Activated CD4-positive, alpha-beta T cell treated with anti-CD3 and anti-CD28 coated beads, Interleukin-2, amount 10 ng/mL, durations not matched to agents 7 days and 5 days (primary cell): ENCODE results near the gene POLD3. TPM values are rescaled to one million over a fixed set of nuclear protein-coding genes. Genes with fewer than 3 reads are reported as not detected.

Experiments used
- CTCF ChIA-PET: fragments of 350-600 bp; sonication (Branson Sonifier 250); formaldehyde crosslinking; loops from one replicate; lab custom pipeline; 2021; ENCODE audit warnings: antibody characterized with exemption; lab: Charles Lee
- POLR2A ChIA-PET: fragments of 350-600 bp; sonication (Branson Sonifier 250); formaldehyde crosslinking; loops from one replicate; lab custom pipeline; 2021; ENCODE audit warnings: antibody characterized with exemption; lab: Charles Lee
- DNase-seq: peaks from one replicate; pipeline ENCODE4 v3.0.0-alpha.2; 2020
- H3K27ac Mint-ChIP-seq: one replicate; pipeline ENCODE4 v1.8.0; 2021; ENCODE audit warnings: mild to moderate bottlenecking, moderate library complexity, mixed read lengths
- H3K27me3 Mint-ChIP-seq: one replicate; pipeline ENCODE4 v1.8.0; 2021; ENCODE audit warnings: mixed read lengths
- H3K36me3 Mint-ChIP-seq: one replicate; pipeline ENCODE4 v1.8.0; 2021; ENCODE audit warnings: low read depth, mixed read lengths
- H3K4me1 Mint-ChIP-seq: one replicate; pipeline ENCODE4 v1.8.0; 2021; ENCODE audit warnings: mixed read lengths
- H3K4me3 Mint-ChIP-seq: one replicate; pipeline ENCODE4 v1.8.0; 2021; ENCODE audit warnings: mild to moderate bottlenecking, moderate library complexity, mixed read lengths
- H3K9me3 Mint-ChIP-seq: one replicate; pipeline ENCODE4 v1.8.0; 2021; ENCODE audit warnings: mixed read lengths
- total RNA-seq, 2 experiments: library from RNA; stranded (reverse); gene quantifications; one replicate each; pipeline ENCODE4 v1.2.3, GENCODE V29; 2021

POLD3 gene
- total RNA-seq, 2 experiments from 2014 or later, result 52.6 to 57.0 TPM

DNA sequence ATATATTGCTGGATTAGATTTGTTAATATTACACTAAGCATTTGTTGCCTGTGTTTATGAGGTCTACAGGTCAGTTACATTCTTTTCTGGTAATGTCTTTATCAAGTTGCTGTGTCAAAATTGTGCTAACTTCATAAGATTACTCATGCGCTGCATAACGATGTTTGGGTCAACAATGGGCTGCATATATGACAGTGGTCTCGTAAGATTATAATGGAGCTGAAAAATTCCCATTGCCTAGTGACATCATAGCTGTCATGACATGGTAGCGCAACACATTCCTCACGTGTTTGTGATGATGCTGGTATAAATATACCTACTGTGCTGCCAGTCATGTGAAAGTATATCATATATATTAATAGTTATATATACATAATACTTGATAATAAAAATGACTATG is 34.2 kb downstream of the POLD3 start:
- no peaks in the 10 kb centered on the region for H3K9me3 Mint-ChIP-seq
- H3K4me3 Mint-ChIP-seq, result no peak overlapping the region
- ChIA-PET CTCF (interaction anchor here (0.6 to 0.7 kb wide), 2 partner anchors 10 to 15 kb away, joined by 3 to 4 read pairs; no protein-coding TSS in a partner anchor), POLR2A (no interaction called here)
- no peak overlapping the region for H3K27ac Mint-ChIP-seq
- H3K27me3 Mint-ChIP-seq, result no peaks in the 10 kb centered on the region
- H3K36me3 Mint-ChIP-seq, result peaks cover 52% of the 10 kb centered on the region
- H3K4me1 Mint-ChIP-seq, result no peaks in the 10 kb centered on the region
- no peak for DNase-seq

DNA sequence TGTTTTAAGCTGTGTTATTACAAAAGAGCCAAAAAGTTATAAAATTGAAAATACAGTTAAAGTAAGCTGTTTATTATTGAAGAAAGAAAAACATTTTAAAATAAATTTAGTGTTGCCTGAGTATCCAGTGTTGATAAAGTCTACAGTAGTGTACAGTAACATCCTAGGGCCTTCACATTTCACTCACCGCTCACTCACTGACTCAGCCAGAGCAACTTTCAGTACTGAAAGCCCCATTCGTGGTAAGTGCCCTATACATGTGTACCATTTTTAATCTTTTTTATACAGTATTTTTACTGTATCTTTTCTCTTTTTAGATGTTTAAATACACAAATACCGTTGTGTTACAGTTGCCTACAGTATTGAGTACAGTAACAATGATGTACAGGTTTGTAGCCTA is 35.0 kb downstream of the POLD3 start:
- H3K4me3 Mint-ChIP-seq, result no peak overlapping the region

DNA sequence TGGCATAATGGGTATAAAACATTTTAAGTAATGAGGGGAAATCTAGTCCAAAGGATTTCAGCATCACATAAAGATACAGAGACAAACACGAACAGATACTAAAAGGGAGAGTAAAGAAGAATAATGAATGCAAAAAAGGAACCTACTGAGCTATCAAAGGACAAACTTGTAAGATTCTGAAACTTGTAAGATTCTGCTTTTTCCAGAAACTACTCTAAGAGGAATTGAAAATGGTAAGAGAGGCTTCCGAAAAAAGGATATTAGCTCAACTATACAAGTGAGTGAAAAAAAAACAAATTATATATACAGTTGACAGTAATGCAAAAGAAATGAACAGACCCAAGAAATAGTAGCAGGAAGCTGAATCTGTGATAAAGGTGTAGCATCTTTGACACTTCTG is 37.7 kb downstream of the POLD3 start:
- H3K36me3 Mint-ChIP-seq, result peaks cover 68% of the 10 kb centered on the region
- H3K4me3 Mint-ChIP-seq, result no peak overlapping the region
- no peaks in the 10 kb centered on the region for H3K9me3 Mint-ChIP-seq
- ChIA-PET CTCF (no interaction called here), POLR2A (no interaction called here)
- no peaks in the 10 kb centered on the region for H3K27me3 Mint-ChIP-seq
- no peaks in the 10 kb centered on the region for H3K4me1 Mint-ChIP-seq
- H3K27ac Mint-ChIP-seq, result no peak overlapping the region
- DNase-seq, result no peak

More for the DNA sequence above, 35.0 kb downstream of the POLD3 start:
- no peaks in the 10 kb centered on the region for H3K4me1 Mint-ChIP-seq
- CTCF ChIA-PET, result interaction anchor here (0.6 to 0.7 kb wide), 2 partner anchors 11 to 14 kb away, joined by 3 to 4 read pairs; no protein-coding TSS in a partner anchor
- no peaks in the 10 kb centered on the region for H3K27me3 Mint-ChIP-seq
- H3K27ac Mint-ChIP-seq, result no peak overlapping the region
- DNase-seq, result no peak
- H3K9me3 Mint-ChIP-seq, result no peaks in the 10 kb centered on the region
- peaks cover 54% of the 10 kb centered on the region for H3K36me3 Mint-ChIP-seq
- POLR2A ChIA-PET, result no interaction called here

DNA sequence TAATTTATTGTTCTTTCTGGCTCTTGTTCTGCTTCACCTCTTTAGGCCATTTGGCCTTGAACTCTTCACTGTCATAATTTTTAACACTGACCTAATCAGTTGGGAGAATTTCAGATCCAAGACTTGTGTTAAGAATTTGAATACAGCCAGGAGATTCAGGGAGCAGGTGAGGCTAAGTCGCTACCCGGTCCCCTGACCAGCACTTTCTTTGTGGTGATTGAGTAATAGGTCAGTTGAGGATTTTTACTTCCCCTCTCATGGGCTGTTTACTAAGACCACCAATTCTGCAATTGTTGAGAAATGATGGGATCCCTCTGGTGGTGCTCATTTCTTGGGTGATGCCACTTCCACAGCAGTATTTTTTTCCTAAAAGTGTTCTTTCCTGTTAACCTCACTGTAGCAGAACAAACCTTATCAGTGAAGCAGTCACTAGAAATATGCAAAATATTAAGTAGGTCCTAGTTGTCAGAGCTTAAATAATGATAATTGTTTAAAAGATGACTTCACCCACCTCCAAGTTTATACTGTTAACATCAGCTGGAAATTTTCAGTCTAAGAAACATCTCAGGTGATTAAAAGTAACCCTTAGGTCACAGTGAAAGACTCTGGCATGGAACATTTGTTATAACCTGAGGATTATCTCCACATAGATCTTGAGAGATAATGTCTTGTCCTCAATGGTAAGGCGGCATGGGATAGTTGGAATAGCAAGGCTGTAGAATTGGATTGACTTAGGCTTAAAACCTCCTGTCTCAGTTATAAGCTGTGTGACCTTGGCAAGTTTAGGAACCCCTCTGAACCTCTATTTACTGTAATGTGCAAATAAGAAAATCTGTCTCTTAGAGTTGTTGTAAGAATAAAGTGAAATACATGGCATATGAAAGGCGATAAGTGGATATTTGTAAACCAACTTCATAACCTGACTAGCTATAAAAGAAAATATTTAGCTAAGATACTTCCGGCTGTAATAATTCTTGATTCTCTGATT is 41.3 kb downstream of the POLD3 start:
- ChIA-PET POLR2A (no interaction called here), CTCF (interaction anchor here (2.1 kb wide), 1 partner anchor 19 kb away, joined by 5 read pairs; no protein-coding TSS in a partner anchor)
- Mint-ChIP-seq H3K27me3 (no peaks in the 10 kb centered on the region), H3K4me3 (no peak overlapping the region), H3K9me3 (no peaks in the 10 kb centered on the region), H3K36me3 (peaks cover 76% of the 10 kb centered on the region), H3K4me1 (peaks cover 5% of the 10 kb centered on the region), H3K27ac (no peak overlapping the region)
- DNase-seq, result no peak

DNA sequence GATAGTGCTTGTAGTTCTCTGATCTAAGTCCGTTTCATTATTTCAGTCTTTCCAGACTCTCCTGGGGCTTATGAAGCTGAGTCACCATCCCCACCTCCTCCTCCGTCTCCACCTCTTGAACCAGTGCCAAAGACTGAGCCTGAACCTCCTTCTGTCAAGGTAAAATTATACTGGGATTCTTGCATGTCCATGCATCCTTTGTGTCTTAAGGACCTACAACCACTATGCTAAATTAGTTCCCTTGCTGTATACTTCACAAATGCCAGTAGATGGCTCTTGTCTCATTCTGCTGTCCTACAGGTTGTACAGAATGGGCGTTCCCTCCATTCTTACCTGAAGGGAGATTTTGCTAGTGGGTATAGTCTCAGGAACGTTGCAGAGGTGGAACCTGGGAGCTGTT is 42.2 kb downstream of the POLD3 start:
- CTCF ChIA-PET, result interaction anchor here (0.6 to 2.1 kb wide), 2 partner anchors 18 to 82 kb away, joined by 3 to 5 read pairs; no protein-coding TSS in a partner anchor
- DNase-seq, result no peak
- Mint-ChIP-seq H3K4me1 (peaks cover 5% of the 10 kb centered on the region), H3K36me3 (peaks cover 71% of the 10 kb centered on the region), H3K27ac (no peak overlapping the region), H3K4me3 (no peak overlapping the region), H3K27me3 (no peaks in the 10 kb centered on the region), H3K9me3 (no peaks in the 10 kb centered on the region)
- POLR2A ChIA-PET, result interaction anchor here (0.7 kb wide), 1 partner anchor 445 kb away, joined by 4 read pairs; no protein-coding TSS in a partner anchor

DNA sequence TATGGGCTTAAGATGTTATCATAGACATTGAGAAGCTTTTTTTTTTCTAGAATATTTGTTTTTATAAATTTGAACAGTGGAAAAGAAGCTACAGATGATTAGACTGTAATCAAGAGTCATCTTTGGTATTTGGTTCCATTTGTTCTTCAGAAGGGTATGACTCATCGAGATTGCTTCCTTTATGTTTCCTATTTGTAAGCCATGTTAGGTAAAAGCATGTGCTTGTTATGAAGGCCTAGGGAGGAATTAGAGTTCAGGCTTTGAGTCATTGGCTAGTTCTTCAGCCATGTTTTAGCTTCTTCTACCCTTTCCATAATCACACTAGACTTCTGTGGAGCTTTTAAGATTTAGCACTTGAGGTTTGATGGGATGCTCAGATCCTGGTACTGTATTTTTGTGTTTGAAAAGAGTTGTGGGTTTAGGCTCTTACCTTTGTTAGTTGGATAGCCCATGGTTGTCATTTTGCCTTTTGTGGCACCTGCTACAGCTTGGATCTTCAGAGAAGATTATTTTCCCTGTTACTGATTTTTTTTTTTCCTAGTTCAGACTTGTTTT is 44.3 kb downstream of the POLD3 start:
- H3K4me1 Mint-ChIP-seq, result peaks cover 5% of the 10 kb centered on the region
- POLR2A ChIA-PET, result no interaction called here
- DNase-seq, result no peak
- CTCF ChIA-PET, result interaction anchor here (0.7 kb wide), 1 partner anchor 791 kb away, joined by 3 read pairs; no protein-coding TSS in a partner anchor
- H3K27ac Mint-ChIP-seq, result no peak overlapping the region
- H3K36me3 Mint-ChIP-seq, result peaks cover 74% of the 10 kb centered on the region
- H3K27me3 Mint-ChIP-seq, result no peaks in the 10 kb centered on the region
- no peak overlapping the region for H3K4me3 Mint-ChIP-seq
- no peaks in the 10 kb centered on the region for H3K9me3 Mint-ChIP-seq

DNA sequence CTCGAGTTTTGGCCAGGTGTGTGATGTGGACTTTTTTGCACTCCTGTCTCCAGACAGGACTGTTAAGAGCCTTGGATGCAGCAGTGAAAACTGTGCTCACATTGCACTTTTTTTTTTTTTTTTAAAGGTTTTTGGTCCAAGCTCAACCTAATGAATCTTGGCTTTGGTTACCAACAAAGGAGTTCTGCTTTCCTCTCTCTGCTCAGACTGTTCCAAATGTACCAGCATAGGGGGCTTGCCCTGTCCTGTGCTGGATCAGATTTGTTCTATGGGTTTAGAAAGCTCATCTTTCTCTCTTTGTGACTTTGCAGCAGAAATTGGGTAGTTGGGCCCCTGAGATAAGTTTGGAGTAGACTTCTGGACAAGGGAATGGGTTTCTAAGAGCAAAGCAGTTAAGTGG is 45.3 kb downstream of the POLD3 start:
- Mint-ChIP-seq H3K9me3 (no peaks in the 10 kb centered on the region), H3K27me3 (no peaks in the 10 kb centered on the region), H3K36me3 (peaks cover 75% of the 10 kb centered on the region), H3K4me3 (no peak overlapping the region), H3K4me1 (peaks cover 5% of the 10 kb centered on the region), H3K27ac (no peak overlapping the region)
- POLR2A ChIA-PET, result no interaction called here
- DNase-seq, result no peak
- CTCF ChIA-PET, result no interaction called here

DNA sequence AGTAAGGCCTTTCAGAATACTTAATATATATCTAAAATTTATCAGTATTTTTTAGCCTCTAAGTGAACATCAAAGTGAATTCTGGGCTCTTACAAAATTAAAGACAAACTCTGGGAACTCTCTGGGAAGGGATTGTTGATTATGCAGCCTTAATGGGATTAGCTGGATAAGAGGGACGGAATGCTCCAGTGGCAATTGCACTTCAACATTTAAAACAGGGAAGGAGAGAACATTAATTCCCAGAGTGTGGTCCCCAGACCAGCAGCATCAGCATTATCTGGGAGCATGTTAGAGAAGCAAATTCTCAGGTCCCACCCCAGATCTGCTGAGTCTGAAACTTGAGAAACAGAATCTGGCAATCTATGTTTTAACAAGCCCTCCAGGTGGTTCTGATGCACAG is 46.5 kb downstream of the POLD3 start:
- Mint-ChIP-seq H3K27ac (no peak overlapping the region), H3K27me3 (no peaks in the 10 kb centered on the region), H3K9me3 (no peaks in the 10 kb centered on the region), H3K36me3 (peaks cover 72% of the 10 kb centered on the region), H3K4me3 (no peak overlapping the region), H3K4me1 (peaks cover 5% of the 10 kb centered on the region)
- POLR2A ChIA-PET, result no interaction called here
- CTCF ChIA-PET, result no interaction called here
- no peak for DNase-seq

DNA sequence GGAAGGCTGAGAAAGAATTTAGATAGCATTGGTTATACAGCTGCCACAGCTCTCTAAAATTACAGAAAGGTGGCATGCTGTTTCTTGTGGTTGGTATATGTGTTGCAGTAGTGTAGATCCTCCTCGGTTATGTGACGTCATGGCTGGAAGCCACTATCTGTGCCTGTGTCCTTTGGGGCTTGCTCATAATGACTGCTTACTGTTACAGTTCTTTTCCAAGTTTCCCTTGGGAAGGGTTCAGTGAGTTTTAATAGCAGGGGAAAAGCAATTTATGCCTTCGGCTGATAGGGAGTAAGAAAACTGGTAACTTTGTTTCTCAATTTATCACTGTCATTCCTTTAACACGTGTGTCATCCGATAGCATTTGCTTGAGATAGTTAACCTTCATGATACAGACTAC is 47.2 kb downstream of the POLD3 start:
- peaks cover 5% of the 10 kb centered on the region for H3K4me1 Mint-ChIP-seq
- ChIA-PET POLR2A (no interaction called here), CTCF (no interaction called here)
- no peak overlapping the region for H3K27ac Mint-ChIP-seq
- DNase-seq, result no peak
- no peak overlapping the region for H3K4me3 Mint-ChIP-seq
- peaks cover 72% of the 10 kb centered on the region for H3K36me3 Mint-ChIP-seq
- H3K9me3 Mint-ChIP-seq, result no peaks in the 10 kb centered on the region
- no peaks in the 10 kb centered on the region for H3K27me3 Mint-ChIP-seq

DNA sequence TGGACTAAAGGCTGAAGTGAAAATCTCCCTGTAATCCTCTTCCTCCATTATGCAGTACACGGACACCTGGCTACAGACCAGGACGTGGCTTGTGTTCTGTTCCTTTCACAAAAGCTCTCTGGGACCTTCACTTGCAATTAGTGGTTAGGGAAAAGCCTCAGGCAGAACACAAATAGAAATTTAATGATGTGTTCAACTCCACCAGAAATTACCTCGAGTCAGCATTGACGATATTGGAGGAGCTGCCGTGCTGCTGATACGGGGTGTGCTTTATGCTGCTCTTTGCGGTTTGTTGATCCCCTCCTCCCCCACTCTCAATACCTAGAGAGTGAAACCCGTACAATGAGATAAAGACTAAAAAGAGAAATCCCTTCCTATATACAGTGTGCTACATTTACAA is 48.9 kb downstream of the POLD3 start:
- Mint-ChIP-seq H3K4me1 (peaks cover 1% of the 10 kb centered on the region), H3K36me3 (peaks cover 59% of the 10 kb centered on the region), H3K27me3 (no peaks in the 10 kb centered on the region), H3K27ac (no peak overlapping the region), H3K4me3 (no peak overlapping the region), H3K9me3 (no peaks in the 10 kb centered on the region)
- ChIA-PET POLR2A (no interaction called here), CTCF (interaction anchor here (1.1 to 1.3 kb wide), 2 partner anchors 11 to 14 kb away, joined by 3 read pairs; no protein-coding TSS in a partner anchor)
- no peak for DNase-seq

DNA sequence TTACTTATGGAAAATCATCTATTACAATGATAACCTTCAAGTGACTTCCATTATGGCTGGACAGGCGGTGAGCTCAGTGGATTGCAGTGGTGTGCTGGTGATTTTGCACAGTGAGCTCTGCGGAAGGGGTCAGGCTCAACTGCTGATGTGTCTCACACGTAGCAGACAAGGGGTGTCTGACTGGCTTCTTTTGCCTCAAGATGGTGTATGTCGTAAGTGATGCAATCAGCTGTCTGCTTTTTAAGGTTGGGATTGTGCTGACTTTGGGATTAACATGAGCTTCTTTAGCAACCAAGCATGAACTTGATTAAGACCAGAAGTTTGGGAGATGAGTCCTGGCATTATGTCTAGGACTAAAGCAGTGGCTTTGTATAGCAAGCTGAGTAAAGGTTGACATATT is 49.5 kb downstream of the POLD3 start:
- Mint-ChIP-seq H3K27me3 (no peaks in the 10 kb centered on the region), H3K4me1 (no peaks in the 10 kb centered on the region), H3K36me3 (peaks cover 56% of the 10 kb centered on the region), H3K4me3 (no peak overlapping the region), H3K27ac (no peak overlapping the region), H3K9me3 (no peaks in the 10 kb centered on the region)
- POLR2A ChIA-PET, result no interaction called here
- no peak for DNase-seq
- CTCF ChIA-PET, result interaction anchor here (1.1 to 1.3 kb wide), 2 partner anchors 10 to 15 kb away, joined by 3 read pairs; no protein-coding TSS in a partner anchor

DNA sequence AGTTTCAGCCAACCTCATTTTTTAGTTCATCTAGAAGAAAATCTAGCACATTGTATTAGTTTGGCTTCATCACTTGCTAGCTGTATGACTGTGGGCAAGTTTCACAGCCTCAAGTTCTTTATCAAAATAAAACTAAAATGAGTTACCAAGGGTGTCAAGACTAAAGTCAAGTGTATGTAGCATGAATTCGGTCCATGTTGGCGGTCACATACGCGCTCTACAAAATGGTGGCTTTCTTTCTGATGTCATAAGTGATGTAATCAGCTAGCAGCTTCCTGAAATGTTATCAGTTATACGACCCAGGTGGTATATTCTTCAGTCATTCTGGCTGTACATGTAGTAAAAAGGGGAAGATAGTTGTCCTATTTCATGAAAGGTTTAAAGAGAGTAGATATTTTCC is 50.5 kb downstream of the POLD3 start:
- Mint-ChIP-seq H3K27ac (no peak overlapping the region), H3K36me3 (peaks cover 50% of the 10 kb centered on the region), H3K4me1 (no peaks in the 10 kb centered on the region), H3K27me3 (no peaks in the 10 kb centered on the region), H3K4me3 (no peak overlapping the region), H3K9me3 (no peaks in the 10 kb centered on the region)
- ChIA-PET POLR2A (interaction anchor here (0.6 kb wide), 1 partner anchor 43 kb away, joined by 3 read pairs; no protein-coding TSS in a partner anchor), CTCF (interaction anchor here (0.6 kb wide), 1 partner anchor 490 kb away, joined by 3 read pairs; no protein-coding TSS in a partner anchor)
- DNase-seq, result no peak

DNA sequence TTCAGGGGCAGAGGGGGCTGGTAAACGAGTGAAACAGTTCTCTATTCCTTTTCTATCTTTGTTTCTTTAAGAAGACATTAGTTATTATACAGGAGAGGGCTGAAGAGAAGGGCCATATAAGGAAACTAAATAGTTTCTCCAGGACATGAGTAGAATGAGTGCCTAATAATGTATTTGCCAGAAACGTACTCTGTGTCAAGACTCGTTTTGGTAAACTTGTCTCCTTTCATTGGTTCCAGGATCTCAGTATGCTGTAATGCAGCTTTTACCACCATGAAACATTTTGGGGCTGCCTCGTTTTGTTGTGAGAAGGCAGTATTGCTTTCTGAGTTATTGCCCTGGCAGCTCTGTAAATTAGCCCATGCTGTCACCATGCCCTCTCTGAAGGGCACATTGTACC is 51.7 kb downstream of the POLD3 start:
- ChIA-PET CTCF (interaction anchor here (2.0 kb wide), 1 partner anchor 20 kb away, joined by 6 read pairs; no protein-coding TSS in a partner anchor), POLR2A (no interaction called here)
- Mint-ChIP-seq H3K36me3 (peaks cover 54% of the 10 kb centered on the region), H3K9me3 (no peaks in the 10 kb centered on the region), H3K4me1 (no peaks in the 10 kb centered on the region), H3K27me3 (no peaks in the 10 kb centered on the region), H3K27ac (no peak overlapping the region), H3K4me3 (no peak overlapping the region)
- DNase-seq, result no peak
